GM21423 (cell line): ENCODE measurements around the gene ANO1.

Source experiments
- ATAC-seq: cut with Tn5 transposase; IDR thresholded peaks from one replicate; pipeline ENCODE4 v1.9.1; 2021; ENCODE audit warnings: mild to moderate bottlenecking, moderate library complexity; ENCODE audit not compliant: unreplicated experiment

The ANO1 gene

GRCh38 chr11:70072461-70072860 lies 5.7 kb upstream of the ANO1 start:
- no peak for ATAC-seq

DNA sequence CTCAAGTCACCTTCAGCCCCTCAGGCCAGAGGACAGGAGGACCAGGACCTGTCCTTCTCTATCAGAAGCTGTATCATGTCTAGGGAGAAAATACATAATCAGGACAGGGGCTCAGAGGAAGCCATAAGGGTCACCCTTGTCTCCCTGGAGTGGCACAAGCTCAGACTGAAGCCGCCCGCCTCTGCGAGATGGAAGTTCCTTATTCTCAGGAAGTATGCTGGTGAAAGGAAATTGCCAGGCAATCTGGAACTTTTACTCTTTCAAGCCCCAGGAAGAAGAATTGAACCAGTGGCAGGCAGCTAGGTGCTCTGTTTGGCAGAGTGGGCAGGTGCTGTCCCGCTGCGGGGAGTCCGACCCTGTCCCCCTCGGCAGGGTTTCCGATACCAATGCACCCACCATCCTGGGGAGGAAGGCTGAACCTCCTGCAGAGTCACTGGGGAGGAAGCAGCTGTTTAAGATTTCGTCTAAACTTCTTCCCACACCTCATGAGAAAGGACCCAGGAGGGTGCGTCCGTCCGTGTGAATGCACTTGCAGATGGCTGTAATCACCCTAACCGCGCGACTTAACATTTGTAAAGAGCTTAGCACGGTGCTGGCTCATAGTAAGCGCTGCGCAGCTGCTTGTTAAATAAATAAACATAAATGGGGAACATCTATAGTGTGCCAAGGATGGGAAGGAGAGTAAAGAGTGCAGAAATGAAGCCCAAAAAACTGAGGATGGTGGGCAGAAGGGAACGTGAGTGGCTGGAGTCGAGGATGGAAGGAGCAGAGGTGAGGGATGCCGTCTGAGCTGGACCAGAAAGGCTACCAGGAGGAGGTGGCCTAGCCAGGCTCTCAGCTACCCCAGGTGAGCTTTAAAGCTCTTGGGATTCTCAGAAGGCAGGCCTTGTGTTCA lies 5.0 kb upstream of the ANO1 start:
- no peak for ATAC-seq

DNA sequence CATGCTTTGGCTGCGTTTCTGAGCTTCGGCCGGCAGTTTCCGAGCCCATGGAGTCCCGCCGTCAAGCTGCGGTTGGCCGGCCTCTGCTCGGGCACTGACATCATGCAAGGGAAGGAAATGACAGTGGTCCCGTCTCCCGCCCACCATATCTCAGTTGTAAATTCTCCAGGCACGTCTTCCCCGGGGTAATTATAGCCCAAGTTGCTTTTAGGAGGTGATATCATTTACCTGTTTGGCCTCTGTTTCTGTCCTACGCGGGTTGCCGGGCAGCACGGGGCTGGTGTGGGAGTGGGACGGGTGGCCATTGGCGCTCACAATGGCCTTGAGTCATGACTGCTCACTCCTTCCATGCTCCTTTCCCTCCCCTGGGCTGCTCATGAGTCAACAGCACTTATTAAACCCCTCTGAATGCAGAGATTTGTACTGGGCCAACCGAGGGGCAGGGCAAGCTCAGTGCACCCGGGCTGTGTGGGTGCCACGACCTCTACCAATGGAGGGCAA lies 4.2 kb upstream of the ANO1 start:
- no peak for ATAC-seq

GRCh38 chr11:70074746-70075145 lies 3.4 kb upstream of the ANO1 start:
- no peak for ATAC-seq

GRCh38 chr11:70075836-70076235 lies 2.3 kb upstream of the ANO1 start:
- ATAC-seq = no peak

GRCh38 chr11:70076461-70076931 lies 1.6 kb upstream of the ANO1 start:
- ATAC-seq = no peak

- no peak for ATAC-seq
Measured at GRCh38 chr11:70077411-70078094, 564 bp upstream of the ANO1 start.

DNA sequence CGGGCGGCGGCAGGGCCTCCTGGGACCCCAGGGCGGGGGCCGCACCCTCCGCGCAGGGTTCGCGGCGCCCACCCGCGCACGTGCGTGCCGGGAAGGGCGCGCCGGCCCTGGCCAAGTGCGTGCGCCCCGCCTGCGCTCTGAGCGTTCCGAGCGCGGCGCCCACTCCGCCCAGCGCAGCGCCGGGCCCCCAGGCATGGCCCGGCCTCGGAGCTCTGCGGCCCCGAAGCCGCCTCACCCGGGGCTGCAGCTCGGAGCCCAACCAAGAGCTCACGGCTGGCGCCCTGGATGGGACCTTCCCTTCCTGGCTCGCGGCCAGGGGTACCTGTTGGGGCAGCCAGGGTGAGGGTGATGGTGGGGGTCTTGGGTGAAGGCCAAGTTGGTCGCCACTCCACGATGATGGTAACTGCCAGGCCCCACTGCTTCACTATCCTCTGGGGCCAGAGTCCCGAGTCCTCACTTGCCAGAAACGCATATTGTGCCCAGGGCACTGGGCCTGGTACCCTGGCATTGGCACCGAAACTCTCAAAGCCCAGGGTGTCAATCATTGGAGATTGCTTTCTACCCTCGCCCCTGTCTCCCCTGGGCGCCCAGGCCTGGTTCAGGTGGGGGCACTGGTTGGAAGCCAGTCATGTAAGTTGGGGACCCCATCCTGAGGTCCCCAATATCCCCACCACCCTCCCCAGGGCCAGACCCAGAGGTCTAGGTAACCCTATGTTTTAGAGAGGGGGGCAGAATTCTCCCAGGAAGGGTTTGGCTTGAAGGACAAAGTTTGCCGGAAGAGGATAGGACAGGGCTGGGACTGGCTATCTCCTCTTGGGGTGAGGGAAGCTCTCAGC lies 882 bp downstream of the ANO1 start:
- no peak for ATAC-seq

DNA sequence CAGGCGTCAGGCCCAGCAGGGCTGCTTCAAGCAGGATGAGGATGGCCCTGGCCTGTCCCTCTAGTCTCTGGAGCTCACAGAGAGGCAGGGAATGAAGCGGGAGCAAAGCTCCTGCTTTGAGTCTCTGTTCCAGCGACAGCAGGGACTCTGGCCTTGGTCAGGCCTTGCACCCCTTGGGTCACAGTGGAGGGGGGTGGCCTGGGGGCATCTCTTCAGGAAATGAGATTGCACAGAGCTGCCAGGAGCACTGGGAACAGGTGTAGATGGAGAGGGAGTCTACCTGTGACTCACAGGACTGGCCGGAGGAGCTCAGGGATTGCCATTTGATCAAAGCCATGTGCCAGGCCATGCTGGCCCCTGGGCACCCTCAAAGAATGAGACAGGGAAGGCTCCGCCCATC lies 1.6 kb downstream of the ANO1 start:
- no peak for ATAC-seq

GRCh38 chr11:70080763-70081162 lies 2.6 kb downstream of the ANO1 start:
- ATAC-seq = no peak

DNA sequence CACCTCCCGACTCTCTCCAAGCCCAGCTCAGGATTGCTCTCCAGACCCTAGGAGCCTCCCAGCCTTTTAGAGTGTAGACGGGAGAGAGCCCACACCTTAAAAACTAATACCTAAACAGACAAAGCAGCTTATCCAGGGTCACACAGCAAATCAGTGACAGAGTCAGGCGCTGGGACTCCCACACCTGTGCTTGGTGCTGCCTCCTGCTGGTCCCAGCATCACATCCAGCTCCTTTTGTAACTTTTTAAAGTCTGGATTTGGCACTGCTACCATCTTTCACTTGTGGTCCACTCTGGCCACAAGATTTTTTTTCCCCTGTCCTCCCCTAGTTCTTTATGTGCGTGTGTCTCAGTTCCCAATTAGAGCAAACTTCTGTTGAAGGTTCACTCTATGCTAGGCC lies 4.7 kb downstream of the ANO1 start:
- ATAC-seq = no peak

DNA sequence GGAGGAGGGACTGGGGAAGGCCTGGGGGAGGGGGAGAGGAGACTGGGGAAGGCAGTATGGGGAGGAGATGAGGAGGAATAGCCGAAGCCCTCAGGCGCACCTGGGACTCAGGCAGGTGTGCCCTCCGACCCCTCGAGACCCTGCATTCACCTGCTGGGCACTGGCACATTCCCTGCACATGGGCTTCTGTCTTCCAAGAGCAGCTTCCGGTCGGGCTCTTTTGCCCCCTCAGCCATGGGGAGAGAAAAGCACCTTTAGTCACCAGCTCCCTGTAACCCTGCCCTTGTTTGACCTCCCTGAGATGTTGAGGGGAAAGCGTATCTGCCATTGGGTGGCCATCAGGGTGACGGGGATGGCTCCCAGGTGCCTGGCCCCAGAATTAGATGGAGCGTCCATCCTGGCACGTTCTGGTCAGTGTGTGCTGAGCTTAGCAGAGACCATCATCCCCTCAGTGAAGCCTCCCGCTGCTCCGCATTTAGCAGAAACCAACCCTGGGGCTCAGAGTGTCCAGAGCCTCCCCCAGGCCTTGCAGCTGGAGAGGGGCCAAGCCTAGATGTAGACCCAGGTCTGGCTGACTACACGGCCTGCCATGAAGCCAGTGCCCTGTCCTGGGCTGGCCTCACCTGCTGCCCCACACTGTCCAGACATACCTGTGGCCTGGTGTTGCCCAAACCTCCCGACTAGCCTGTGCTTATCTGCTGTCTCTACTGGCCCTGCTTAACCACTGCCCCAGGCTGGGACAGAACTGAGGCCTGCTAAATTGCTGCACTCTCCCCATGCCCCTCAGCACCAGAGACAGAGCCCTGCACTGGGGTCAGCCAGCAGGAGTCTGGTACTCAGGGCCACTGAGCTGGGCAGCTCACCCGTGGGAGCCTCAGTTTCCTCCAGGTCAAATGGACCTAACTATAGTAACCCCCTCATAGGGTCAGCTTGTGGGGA lies 6.2 kb downstream of the ANO1 start:
- ATAC-seq = no peak

- no peak for ATAC-seq
Measured at GRCh38 chr11:70085815-70086769, 8.0 kb downstream of the ANO1 start.

GRCh38 chr11:70087446-70088167 lies 9.5 kb downstream of the ANO1 start:
- ATAC-seq = no peak

DNA sequence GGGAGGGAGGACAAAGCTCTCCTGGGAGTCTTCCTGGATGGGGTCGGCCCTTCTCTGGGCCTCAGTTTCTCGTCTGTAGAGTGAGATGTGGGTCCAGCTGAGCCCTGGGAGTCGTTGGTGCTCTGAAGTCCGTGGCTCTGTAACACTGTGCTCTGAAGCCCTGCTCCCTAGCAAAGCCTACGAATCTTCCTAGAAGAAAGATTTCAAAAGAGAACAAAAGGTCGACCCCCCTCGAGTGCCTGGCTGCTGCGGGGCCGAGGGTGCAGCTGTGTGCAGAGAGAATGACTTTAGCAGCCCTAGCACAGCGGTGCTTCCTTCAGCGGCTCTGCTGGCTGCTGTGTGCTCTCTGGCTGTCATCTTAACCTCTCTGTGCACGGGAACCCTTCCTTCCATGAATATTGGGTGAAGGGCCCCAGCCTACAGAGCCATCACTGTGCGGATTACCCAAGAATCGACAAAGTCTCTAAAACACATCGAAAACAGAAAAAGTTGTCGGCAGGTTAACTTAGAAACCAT lies 10.7 kb downstream of the ANO1 start:
- ATAC-seq = no peak

GRCh38 chr11:70089631-70090030 lies 11.5 kb downstream of the ANO1 start:
- no peak for ATAC-seq

GRCh38 chr11:70090961-70091381 lies 12.9 kb downstream of the ANO1 start:
- no peak for ATAC-seq

DNA sequence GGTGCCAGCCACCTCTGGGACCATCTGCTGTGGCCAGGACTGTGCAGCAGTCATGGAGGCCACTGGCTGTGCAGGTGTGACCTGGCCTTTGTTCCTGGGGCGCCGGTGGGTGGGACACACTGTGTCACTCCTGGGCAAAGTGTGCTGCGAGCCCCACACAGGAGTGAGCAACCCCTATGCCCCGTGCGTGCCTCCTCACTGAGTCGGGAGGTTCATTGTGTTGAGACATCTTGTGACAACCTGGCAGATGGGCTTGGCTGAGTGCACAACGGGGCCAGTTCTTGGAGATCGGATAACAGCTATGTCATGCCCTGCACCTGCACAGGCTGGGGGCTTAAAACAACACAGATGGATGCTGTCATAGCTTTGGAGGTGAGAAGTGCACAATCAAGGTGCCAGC lies 13.5 kb downstream of the ANO1 start:
- no peak for ATAC-seq
